ENCODE results near the gene AR.

The AR gene

DNA sequence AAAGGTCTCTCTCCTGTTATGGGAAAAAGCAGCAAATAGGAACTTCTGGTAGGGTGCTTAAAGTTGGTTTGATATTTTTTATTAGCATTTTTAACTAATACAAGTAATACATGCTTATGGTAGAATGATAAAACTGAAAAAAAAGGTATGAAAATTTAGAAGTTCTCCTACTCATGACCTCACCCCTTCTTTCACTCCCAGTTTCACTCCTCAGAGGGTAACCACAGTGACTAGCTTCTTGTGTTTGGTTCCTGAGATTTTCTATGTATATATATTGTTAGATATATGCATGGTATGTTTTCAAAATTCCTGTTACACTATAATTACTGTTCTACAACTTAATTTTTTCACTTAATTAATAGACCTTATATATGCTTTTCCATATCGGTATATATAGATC lies 66.5 kb downstream of the AR start:
- no peak for TF ChIP-seq CTCF (IDR thresholded peaks at IDR 0.05; ENCODE audit: insufficient read depth, low read length, poor library complexity, severe bottlenecking)
- Histone ChIP-seq H3K27me3 (replicated peaks; ENCODE audit: control insufficient read depth, insufficient read depth, low read length) (no peaks in the 10 kb centered on the region), H3K4me3 (replicated peaks; ENCODE audit: low read depth, low read length) (no peak overlapping the region), H3K36me3 (ENCODE audit: control insufficient read depth, insufficient read depth, low read length) (no peaks in the 10 kb centered on the region)
- no peak for DNase-seq (ENCODE audit: extremely low read depth, insufficient read length)

DNA sequence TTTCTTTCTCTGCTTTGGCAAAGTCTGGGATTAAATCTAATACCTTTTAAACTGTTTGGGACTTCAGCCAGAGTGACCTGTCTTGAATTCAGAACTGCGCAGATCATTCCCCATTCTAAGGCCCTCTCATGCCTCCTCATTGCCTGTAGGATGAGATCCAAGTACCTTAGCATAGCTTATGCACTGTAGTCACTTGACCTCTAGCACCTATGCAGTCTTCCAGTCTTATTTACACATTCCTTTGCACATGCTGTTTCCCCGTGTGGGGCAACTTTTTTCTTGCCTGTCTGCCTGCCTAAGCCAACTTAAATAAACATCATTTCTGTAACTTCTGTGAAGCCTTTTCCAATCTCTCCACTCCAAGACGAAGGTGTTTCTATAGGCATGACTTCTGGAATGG lies 68.4 kb downstream of the AR start:
- Histone ChIP-seq H3K4me3 (replicated peaks; ENCODE audit: low read depth, low read length) (no peak overlapping the region), H3K36me3 (ENCODE audit: control insufficient read depth, insufficient read depth, low read length) (no peaks in the 10 kb centered on the region), H3K27me3 (replicated peaks; ENCODE audit: control insufficient read depth, insufficient read depth, low read length) (no peaks in the 10 kb centered on the region)
- TF ChIP-seq CTCF (IDR thresholded peaks at IDR 0.05; ENCODE audit: insufficient read depth, low read length, poor library complexity, severe bottlenecking): no peak
- no peak for DNase-seq (ENCODE audit: extremely low read depth, insufficient read length)

GRCh38 chrX:67613366-67613765 lies 69.5 kb downstream of the AR start:
- H3K4me3 ChIP-seq (replicated peaks; ENCODE audit: low read depth, low read length): no peak overlapping the region
- TF ChIP-seq CTCF (IDR thresholded peaks at IDR 0.05; ENCODE audit: insufficient read depth, low read length, poor library complexity, severe bottlenecking): no peak
- H3K36me3 ChIP-seq (ENCODE audit: control insufficient read depth, insufficient read depth, low read length): no peaks in the 10 kb centered on the region
- no peaks in the 10 kb centered on the region for H3K27me3 ChIP-seq (replicated peaks; ENCODE audit: control insufficient read depth, insufficient read depth, low read length)
- DNase-seq (ENCODE audit: extremely low read depth, insufficient read length): no peak

DNA sequence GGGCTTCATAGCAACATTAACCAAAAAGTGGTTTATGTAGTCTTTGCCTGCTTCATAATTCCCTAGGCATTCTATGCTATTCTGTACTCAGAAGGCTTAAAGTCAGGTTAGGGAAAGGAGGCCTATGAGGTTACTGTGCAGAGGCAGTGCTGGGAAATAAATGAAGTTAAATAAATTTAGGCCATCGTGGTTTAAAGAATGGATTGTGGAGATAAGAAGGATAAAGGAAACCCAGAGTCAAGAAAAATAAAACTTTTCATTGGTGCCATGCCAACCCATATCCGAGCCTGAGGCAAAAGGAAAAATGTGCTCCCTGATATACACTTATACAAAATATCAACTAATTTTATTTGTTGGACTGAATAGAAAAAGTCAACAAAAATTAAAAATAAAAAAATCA lies 70.2 kb downstream of the AR start:
- Histone ChIP-seq H3K4me3 (replicated peaks; ENCODE audit: low read depth, low read length) (no peak overlapping the region), H3K36me3 (ENCODE audit: control insufficient read depth, insufficient read depth, low read length) (no peaks in the 10 kb centered on the region), H3K27me3 (replicated peaks; ENCODE audit: control insufficient read depth, insufficient read depth, low read length) (no peaks in the 10 kb centered on the region)
- TF ChIP-seq CTCF (IDR thresholded peaks at IDR 0.05; ENCODE audit: insufficient read depth, low read length, poor library complexity, severe bottlenecking): no peak
- DNase-seq (ENCODE audit: extremely low read depth, insufficient read length): no peak

DNA sequence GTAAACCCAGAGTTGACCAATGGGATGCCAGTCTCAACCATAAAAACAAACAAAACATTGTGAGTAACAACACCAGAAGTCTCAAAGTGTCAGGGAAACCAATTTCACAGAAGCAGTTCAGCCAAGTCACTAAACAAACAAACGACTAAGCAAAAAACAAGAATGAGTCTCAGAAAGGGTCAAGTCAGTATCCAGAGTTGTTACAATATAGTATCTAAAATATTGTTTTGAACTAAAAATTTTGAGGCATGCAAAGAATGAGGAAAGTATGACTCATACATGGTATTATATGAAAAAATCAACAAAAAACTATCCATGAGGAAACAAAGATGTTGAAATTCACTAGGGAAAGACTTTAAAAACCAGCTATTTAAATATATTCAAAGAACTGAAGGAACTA lies 70.6 kb downstream of the AR start:
- no peak overlapping the region for H3K4me3 ChIP-seq (replicated peaks; ENCODE audit: low read depth, low read length)
- no peak for DNase-seq (ENCODE audit: extremely low read depth, insufficient read length)
- H3K36me3 ChIP-seq (ENCODE audit: control insufficient read depth, insufficient read depth, low read length): no peaks in the 10 kb centered on the region
- TF ChIP-seq CTCF (IDR thresholded peaks at IDR 0.05; ENCODE audit: insufficient read depth, low read length, poor library complexity, severe bottlenecking): no peak
- no peaks in the 10 kb centered on the region for H3K27me3 ChIP-seq (replicated peaks; ENCODE audit: control insufficient read depth, insufficient read depth, low read length)

DNA sequence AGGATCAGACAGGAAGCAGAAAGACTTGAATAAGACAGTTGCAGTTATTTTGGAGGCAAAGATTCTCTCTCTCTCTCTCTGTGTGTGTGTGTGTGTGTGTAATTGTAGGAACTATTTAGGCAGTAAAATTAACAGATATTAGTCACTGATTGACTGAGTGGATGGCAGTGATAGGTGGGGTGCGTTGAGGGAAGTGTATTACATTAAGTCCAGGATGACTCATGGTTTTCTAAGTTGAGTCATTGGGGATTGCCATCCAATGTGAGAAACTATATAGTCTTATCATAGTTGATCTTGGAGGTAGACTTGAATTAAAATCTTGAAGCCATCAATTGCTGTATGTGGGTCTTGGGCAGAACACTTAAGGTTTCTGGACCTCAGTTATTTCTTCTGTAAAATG lies 75.4 kb downstream of the AR start:
- Histone ChIP-seq H3K27me3 (replicated peaks; ENCODE audit: control insufficient read depth, insufficient read depth, low read length) (no peaks in the 10 kb centered on the region), H3K36me3 (ENCODE audit: control insufficient read depth, insufficient read depth, low read length) (no peaks in the 10 kb centered on the region), H3K4me3 (replicated peaks; ENCODE audit: low read depth, low read length) (no peak overlapping the region)
- no peak for DNase-seq (ENCODE audit: extremely low read depth, insufficient read length)
- TF ChIP-seq CTCF (IDR thresholded peaks at IDR 0.05; ENCODE audit: insufficient read depth, low read length, poor library complexity, severe bottlenecking): no peak
